Measurements from ENCODE around the gene GDPD2.

Gene GDPD2

GRCh38 chrX:70482300-70482699 lies 59.2 kb downstream of the GDPD2 start:
- H3K36me3 Mint-ChIP-seq (ENCODE audit: insufficient read depth): peaks cover 8% of the 10 kb centered on the region
- ATAC-seq (replicated peaks; ENCODE audit: extremely low read depth, poor library complexity, severe bottlenecking) (no peak), DNase-seq (ENCODE audit: low spot score in 2 of 2) (no peak)
- peaks cover 5% of the 10 kb centered on the region for H3K4me1 Mint-ChIP-seq
- H3K4me3 Mint-ChIP-seq: no peak overlapping the region
- no peaks in the 10 kb centered on the region for H3K27me3 Mint-ChIP-seq
- no peaks in the 10 kb centered on the region for H3K9me3 Mint-ChIP-seq
- no peak overlapping the region for H3K27ac Mint-ChIP-seq (ENCODE audit: low read depth)

All from central memory CD8-positive, alpha-beta T cell (primary cell).